Activated T-helper 2 cell treated with anti-CD3 and anti-CD28 coated beads, Interferon-gamma antibody, Interleukin-2, Interleukin-4, amounts not matched to agents 10 μg/mL and 5 μg/mL and 100 μg/mL, durations not matched to agents 14 hours and 24 hours and 36 hours (primary cell): ENCODE measurements around the gene ATP4B. TPM values are rescaled to one million over a fixed set of nuclear protein-coding genes. Genes with fewer than 3 reads are reported as not detected.

ENCODE experiments used
- DNase-seq: peaks from one replicate; pipeline ENCODE4 v3.0.0; 2021; ENCODE audit warnings: low spot score
- H3K27ac Mint-ChIP-seq: one replicate; pipeline ENCODE4 v1.8.0; 2021; ENCODE audit warnings: mixed read lengths
- H3K27me3 Mint-ChIP-seq: one replicate; pipeline ENCODE4 v1.8.0; 2021; ENCODE audit warnings: low read depth, mixed read lengths
- H3K36me3 Mint-ChIP-seq: one replicate; pipeline ENCODE4 v1.8.0; 2021; ENCODE audit warnings: low read depth, mixed read lengths
- H3K4me1 Mint-ChIP-seq: one replicate; pipeline ENCODE4 v1.8.0; 2021; ENCODE audit warnings: low read depth, mixed read lengths
- H3K4me3 Mint-ChIP-seq: one replicate; pipeline ENCODE4 v1.8.0; 2021; ENCODE audit warnings: low read depth, mild to moderate bottlenecking, moderate library complexity, mixed read lengths
- H3K9me3 Mint-ChIP-seq: one replicate; pipeline ENCODE4 v1.8.0; 2021; ENCODE audit warnings: mixed read lengths
- intact Hi-C: fragments of 100-400 bp; cut with micrococcal nuclease; formaldehyde crosslinking; loops from one replicate; pipeline ENCODE4 v1.15.1; 2023
- total RNA-seq: library from RNA; stranded (reverse); gene quantifications from 2 replicates; pipeline ENCODE4 v1.2.3, GENCODE V29; 2022

The ATP4B gene
- total RNA-seq, 1 donor from 2014 or later = not detected

- Mint-ChIP-seq H3K9me3 (no peaks in the 10 kb centered on the region), H3K27ac (no peak overlapping the region), H3K4me3 (no peak overlapping the region), H3K27me3 (no peaks in the 10 kb centered on the region), H3K36me3 (peaks cover 30% of the 10 kb centered on the region), H3K4me1 (peaks cover 5% of the 10 kb centered on the region)
- intact Hi-C loops = no loop called here
- no peak for DNase-seq
These were observed 13.2 kb downstream of the ATP4B start for GRCh38 chr13:113644800-113645199.

DNA sequence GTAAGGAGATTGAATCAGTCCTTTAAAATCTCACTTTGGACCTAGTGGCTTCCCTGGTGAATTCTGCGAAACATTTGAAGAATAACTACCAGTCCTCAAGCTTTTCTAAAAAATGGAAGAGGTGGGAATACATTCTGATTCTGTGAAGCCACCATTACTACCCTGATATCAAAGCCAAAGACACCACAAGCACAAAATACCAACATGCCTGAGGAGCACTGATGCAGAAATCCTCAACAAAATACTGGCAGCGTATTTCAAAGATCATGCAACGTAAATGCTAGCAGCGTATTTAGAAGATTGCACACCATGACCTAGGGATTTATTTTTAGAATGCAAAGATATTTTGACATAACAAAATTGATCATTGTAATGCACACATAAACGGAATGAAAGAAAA, 14.4 kb downstream of the ATP4B start:
- peaks cover 38% of the 10 kb centered on the region for H3K36me3 Mint-ChIP-seq
- intact Hi-C loops = no loop called here
- H3K4me3 Mint-ChIP-seq = no peak overlapping the region
- no peak overlapping the region for H3K27ac Mint-ChIP-seq
- peaks cover 5% of the 10 kb centered on the region for H3K4me1 Mint-ChIP-seq
- DNase-seq = no peak
- no peaks in the 10 kb centered on the region for H3K9me3 Mint-ChIP-seq
- no peaks in the 10 kb centered on the region for H3K27me3 Mint-ChIP-seq

DNA sequence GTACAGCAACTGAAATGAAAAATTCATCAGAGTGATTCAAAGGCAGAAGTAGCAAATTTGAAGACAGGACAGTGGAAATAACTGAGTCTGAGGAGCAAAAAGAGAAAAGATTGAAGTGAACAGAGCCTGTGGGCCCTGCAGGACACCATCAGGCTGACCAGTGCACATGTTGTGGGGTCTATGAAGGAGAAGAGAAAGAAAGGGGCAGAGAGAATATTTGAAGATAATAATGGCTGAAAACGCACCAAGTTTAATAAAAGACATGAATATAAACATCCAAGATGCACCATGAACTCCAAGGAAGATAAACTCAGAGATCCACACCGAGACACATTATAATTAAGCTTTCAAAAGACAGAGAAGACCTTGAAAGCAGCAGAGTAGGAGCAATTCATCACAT, 15.4 kb downstream of the ATP4B start:
- no peak overlapping the region for H3K4me3 Mint-ChIP-seq
- intact Hi-C loops = no loop called here
- H3K27ac Mint-ChIP-seq = no peak overlapping the region
- no peaks in the 10 kb centered on the region for H3K27me3 Mint-ChIP-seq
- H3K4me1 Mint-ChIP-seq = peaks cover 5% of the 10 kb centered on the region
- no peak for DNase-seq
- H3K36me3 Mint-ChIP-seq = peaks cover 46% of the 10 kb centered on the region
- H3K9me3 Mint-ChIP-seq = no peaks in the 10 kb centered on the region

- Mint-ChIP-seq H3K9me3 (no peaks in the 10 kb centered on the region), H3K27ac (no peak overlapping the region), H3K36me3 (peaks cover 56% of the 10 kb centered on the region), H3K4me1 (peaks cover 2% of the 10 kb centered on the region), H3K27me3 (no peaks in the 10 kb centered on the region), H3K4me3 (no peak overlapping the region)
- intact Hi-C loops = no loop called here
- DNase-seq = no peak
These were observed 16.6 kb downstream of the ATP4B start for GRCh38 chr13:113641426-113641825.

GRCh38 chr13:113639616-113640262, 18.3 kb downstream of the ATP4B start:
- DNase-seq = no peak
- intact Hi-C loops = no loop called here
- H3K27ac Mint-ChIP-seq = no peak overlapping the region
- H3K9me3 Mint-ChIP-seq = no peaks in the 10 kb centered on the region
- H3K4me1 Mint-ChIP-seq = no peaks in the 10 kb centered on the region
- no peak overlapping the region for H3K4me3 Mint-ChIP-seq
- H3K27me3 Mint-ChIP-seq = no peaks in the 10 kb centered on the region
- peaks cover 67% of the 10 kb centered on the region for H3K36me3 Mint-ChIP-seq

DNA sequence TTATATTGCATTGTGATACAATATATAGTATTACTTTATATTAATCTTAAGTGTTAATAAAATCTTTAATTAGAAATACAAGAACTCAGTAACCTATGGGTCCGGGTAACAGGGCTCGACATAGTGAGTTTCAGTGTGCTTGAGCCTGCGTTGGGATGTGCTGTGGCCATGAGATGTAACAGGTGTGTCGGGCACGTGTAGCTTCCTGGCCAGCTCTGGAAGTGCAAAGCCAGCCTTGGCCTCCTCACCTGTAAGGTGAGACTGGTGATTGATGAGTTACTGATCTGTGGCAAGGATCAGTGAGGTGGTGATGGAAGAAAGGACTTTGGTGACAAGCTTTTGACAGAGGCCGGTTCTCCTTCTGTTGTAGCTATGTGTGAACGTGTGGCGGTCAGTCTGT, 19.2 kb downstream of the ATP4B start:
- H3K27ac Mint-ChIP-seq = no peak overlapping the region
- peaks cover 76% of the 10 kb centered on the region for H3K36me3 Mint-ChIP-seq
- no peak overlapping the region for H3K4me3 Mint-ChIP-seq
- no peaks in the 10 kb centered on the region for H3K4me1 Mint-ChIP-seq
- no peaks in the 10 kb centered on the region for H3K27me3 Mint-ChIP-seq
- no peak for DNase-seq
- intact Hi-C loops = no loop called here
- H3K9me3 Mint-ChIP-seq = no peaks in the 10 kb centered on the region

GRCh38 chr13:113638173-113638746, 19.7 kb downstream of the ATP4B start:
- DNase-seq = no peak
- Mint-ChIP-seq H3K27me3 (no peaks in the 10 kb centered on the region), H3K4me3 (no peak overlapping the region), H3K4me1 (no peaks in the 10 kb centered on the region), H3K27ac (no peak overlapping the region), H3K9me3 (no peaks in the 10 kb centered on the region), H3K36me3 (peaks cover 81% of the 10 kb centered on the region)
- intact Hi-C loops = no loop called here

- no peaks in the 10 kb centered on the region for H3K4me1 Mint-ChIP-seq
- no peaks in the 10 kb centered on the region for H3K27me3 Mint-ChIP-seq
- H3K36me3 Mint-ChIP-seq = peaks cover 83% of the 10 kb centered on the region
- no peak overlapping the region for H3K27ac Mint-ChIP-seq
- no peak overlapping the region for H3K4me3 Mint-ChIP-seq
- H3K9me3 Mint-ChIP-seq = no peaks in the 10 kb centered on the region
- no peak for DNase-seq
- intact Hi-C loops = no loop called here
These were observed 20.5 kb downstream of the ATP4B start for GRCh38 chr13:113637262-113638160.

GRCh38 chr13:113636266-113636963, 21.6 kb downstream of the ATP4B start:
- Mint-ChIP-seq H3K27ac (no peak overlapping the region), H3K4me3 (no peak overlapping the region), H3K27me3 (no peaks in the 10 kb centered on the region), H3K4me1 (no peaks in the 10 kb centered on the region), H3K9me3 (no peaks in the 10 kb centered on the region), H3K36me3 (peaks cover 83% of the 10 kb centered on the region)
- intact Hi-C loops = no loop called here
- no peak for DNase-seq

DNA sequence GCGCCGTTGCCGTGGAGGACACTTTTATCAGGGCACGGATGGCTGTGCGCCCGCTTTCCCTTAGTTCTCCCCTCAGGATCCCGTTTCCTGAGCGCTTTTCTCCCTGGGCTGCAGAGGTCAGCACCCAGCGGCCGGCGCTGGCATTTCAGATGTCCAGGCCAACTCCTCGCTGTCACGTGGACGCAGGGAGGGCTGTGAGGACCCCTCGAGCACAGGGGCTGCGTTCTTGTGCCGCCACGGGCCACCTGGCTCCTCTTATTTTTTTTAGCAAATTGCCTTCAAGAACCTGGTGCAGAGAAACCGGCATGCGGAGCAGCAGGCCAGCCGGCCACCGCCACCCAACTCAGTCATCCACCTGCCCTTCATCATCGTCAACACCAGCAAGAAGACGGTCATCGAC, 22.3 kb downstream of the ATP4B start:
- no peaks in the 10 kb centered on the region for H3K27me3 Mint-ChIP-seq
- intact Hi-C loops = no loop called here
- H3K27ac Mint-ChIP-seq = no peak overlapping the region
- no peak overlapping the region for H3K4me3 Mint-ChIP-seq
- H3K36me3 Mint-ChIP-seq = peaks cover 84% of the 10 kb centered on the region
- H3K9me3 Mint-ChIP-seq = no peaks in the 10 kb centered on the region
- H3K4me1 Mint-ChIP-seq = no peaks in the 10 kb centered on the region
- no peak for DNase-seq

- no peaks in the 10 kb centered on the region for H3K9me3 Mint-ChIP-seq
- no peaks in the 10 kb centered on the region for H3K4me1 Mint-ChIP-seq
- no peak overlapping the region for H3K4me3 Mint-ChIP-seq
These were observed 23.0 kb downstream of the ATP4B start for GRCh38 chr13:113635048-113635420.

GRCh38 chr13:113634279-113635047, 23.5 kb downstream of the ATP4B start:
- Mint-ChIP-seq H3K27ac (no peak overlapping the region), H3K36me3 (peaks cover 73% of the 10 kb centered on the region), H3K4me1 (no peaks in the 10 kb centered on the region), H3K9me3 (no peaks in the 10 kb centered on the region), H3K27me3 (no peaks in the 10 kb centered on the region), H3K4me3 (no peak overlapping the region)
- intact Hi-C loops = no loop called here
- DNase-seq = no peak

More at GRCh38 chr13:113635048-113635420, 23.0 kb downstream of the ATP4B start:
- intact Hi-C loops = no loop called here
- Mint-ChIP-seq H3K27ac (no peak overlapping the region), H3K27me3 (no peaks in the 10 kb centered on the region), H3K36me3 (peaks cover 77% of the 10 kb centered on the region)
- DNase-seq = no peak
